ENCODE results near the gene C21orf58. TPM values are rescaled to one million over a fixed set of nuclear protein-coding genes. Genes with fewer than 3 reads are reported as not detected.

C21orf58 gene
- total RNA-seq, 8 experiments from 2014 or later: 0.92 to 15.3 (median 2.8) TPM

GRCh38 chr21:46350571-46350970 lies 26.9 kb upstream of the C21orf58 start:
- Histone ChIP-seq H3K27ac (no peak overlapping the region), H3K4me3 (no peak overlapping the region), H3K4me1 (replicated peaks in 1 of 2) (no peaks in the 10 kb centered on the region)
- ATAC-seq (replicated peaks in 6 of 8): no peak
- in situ Hi-C loops (cut with MboI; ENCODE audit: low pct_unique_long_range_greater_than_20kb in 2 of 9, low sequenced_read_pairs in 9 of 9, unreplicated experiment in 9 of 9): no loop called here
- WGBS, 10 experiments: 80 to 100% (median 93%) methylated on average over 1 to 4 of the region's 8 CpGs; no CpG with 5 or more reads in 2 of the 10 experiments

- 86 to 98% (median 95%) methylated on average over 3 to 13 of the region's 17 CpGs for WGBS, 10 experiments
- in situ Hi-C loops (cut with MboI; ENCODE audit: low pct_unique_long_range_greater_than_20kb in 2 of 9, low sequenced_read_pairs in 9 of 9, unreplicated experiment in 9 of 9): no loop called here
Measured at GRCh38 chr21:46349134-46349760, 25.6 kb upstream of the C21orf58 start.

GRCh38 chr21:46347791-46348381 lies 24.2 kb upstream of the C21orf58 start:
- ATAC-seq (replicated peaks in 6 of 8): peak in 2 of 8 experiments; percentile 68 to 81
- Histone ChIP-seq H3K4me1 (replicated peaks in 1 of 2) (no peaks in the 10 kb centered on the region), H3K27ac (no peak overlapping the region), H3K4me3 (no peak overlapping the region)
- in situ Hi-C loops (cut with MboI; ENCODE audit: low pct_unique_long_range_greater_than_20kb in 2 of 9, low sequenced_read_pairs in 9 of 9, unreplicated experiment in 9 of 9): no loop called here
- 93 to 100% (median 98%) methylated on average over 2 to 6 of the region's 12 CpGs; no CpG with 5 or more reads in 6 of the 10 experiments for WGBS, 10 experiments

More at GRCh38 chr21:46349134-46349760, 25.6 kb upstream of the C21orf58 start:
- no peak for ATAC-seq (replicated peaks in 6 of 8)
- H3K4me1 ChIP-seq (replicated peaks in 1 of 2): no peaks in the 10 kb centered on the region
- no peak overlapping the region for H3K27ac ChIP-seq
- no peak overlapping the region for H3K4me3 ChIP-seq

GRCh38 chr21:46347203-46347550 lies 23.5 kb upstream of the C21orf58 start:
- WGBS, 10 experiments: 82 to 100% (median 90%) methylated on average over 1 to 9 of the region's 10 CpGs; no CpG with 5 or more reads in 4 of the 10 experiments
- no peaks in the 10 kb centered on the region for H3K4me1 ChIP-seq (replicated peaks in 1 of 2)
- H3K4me3 ChIP-seq: no peak overlapping the region
- no peak overlapping the region for H3K27ac ChIP-seq
- no peak for ATAC-seq (replicated peaks in 6 of 8)
- in situ Hi-C loops (cut with MboI; ENCODE audit: low pct_unique_long_range_greater_than_20kb in 2 of 9, low sequenced_read_pairs in 9 of 9, unreplicated experiment in 9 of 9): no loop called here

GRCh38 chr21:46346296-46347202 lies 22.9 kb upstream of the C21orf58 start:
- Histone ChIP-seq H3K4me1 (replicated peaks in 1 of 2) (no peaks in the 10 kb centered on the region), H3K27ac (no peak overlapping the region), H3K4me3 (no peak overlapping the region)
- 75 to 100% (median 95%) methylated on average over 1 to 10 of the region's 34 CpGs; no CpG with 5 or more reads in 2 of the 10 experiments for WGBS, 10 experiments
- ATAC-seq (replicated peaks in 6 of 8): no peak
- in situ Hi-C loops (cut with MboI; ENCODE audit: low pct_unique_long_range_greater_than_20kb in 2 of 9, low sequenced_read_pairs in 9 of 9, unreplicated experiment in 9 of 9): no loop called here

- no peaks in the 10 kb centered on the region for H3K4me1 ChIP-seq (replicated peaks in 1 of 2)
- H3K27ac ChIP-seq: no peak overlapping the region
- ATAC-seq (replicated peaks in 6 of 8): no peak
- no peak overlapping the region for H3K4me3 ChIP-seq
- 67 to 100% (median 100%) methylated on average over 1 to 2 of the region's 14 CpGs; no CpG with 5 or more reads in 7 of the 10 experiments for WGBS, 10 experiments
- in situ Hi-C loops (cut with MboI; ENCODE audit: low pct_unique_long_range_greater_than_20kb in 2 of 9, low sequenced_read_pairs in 9 of 9, unreplicated experiment in 9 of 9): no loop called here
Measured at GRCh38 chr21:46345861-46346260, 22.2 kb upstream of the C21orf58 start.

- in situ Hi-C loops (cut with MboI; ENCODE audit: low pct_unique_long_range_greater_than_20kb in 2 of 9, low sequenced_read_pairs in 9 of 9, unreplicated experiment in 9 of 9): no loop called here
Measured at GRCh38 chr21:46344219-46344915, 20.7 kb upstream of the C21orf58 start.

GRCh38 chr21:46340998-46341397 lies 17.3 kb upstream of the C21orf58 start:
- ATAC-seq (replicated peaks in 6 of 8): no peak
- Histone ChIP-seq H3K27ac (no peak overlapping the region), H3K4me1 (replicated peaks in 1 of 2) (no peaks in the 10 kb centered on the region), H3K4me3 (no peak overlapping the region)
- 30 to 100% (median 95%) methylated on average over 1 to 6 of the region's 8 CpGs for WGBS, 10 experiments
- in situ Hi-C loops (cut with MboI; ENCODE audit: low pct_unique_long_range_greater_than_20kb in 2 of 9, low sequenced_read_pairs in 9 of 9, unreplicated experiment in 9 of 9): no loop called here

More at GRCh38 chr21:46344219-46344915, 20.7 kb upstream of the C21orf58 start:
- Histone ChIP-seq H3K4me1 (replicated peaks in 1 of 2) (no peaks in the 10 kb centered on the region), H3K27ac (no peak overlapping the region), H3K4me3 (no peak overlapping the region)
- WGBS, 10 experiments: 80 to 100% (median 95%) methylated on average over 1 to 7 of the region's 20 CpGs; no CpG with 5 or more reads in 5 of the 10 experiments
- no peak for ATAC-seq (replicated peaks in 6 of 8)

GRCh38 chr21:46336603-46337002 lies 12.9 kb upstream of the C21orf58 start:
- H3K4me3 ChIP-seq: no peak overlapping the region
- H3K4me1 ChIP-seq (replicated peaks in 1 of 2): no peaks in the 10 kb centered on the region
- H3K27ac ChIP-seq: no peak overlapping the region
- in situ Hi-C loops (cut with MboI; ENCODE audit: low pct_unique_long_range_greater_than_20kb in 2 of 9, low sequenced_read_pairs in 9 of 9, unreplicated experiment in 9 of 9): no loop called here
- peak in 1 of 8 experiments; percentile 90 for ATAC-seq (replicated peaks in 6 of 8)
- 92 to 100% (median 97%) methylated on average over 1 to 3 of the region's 3 CpGs; no CpG with 5 or more reads in 6 of the 10 experiments for WGBS, 10 experiments

GRCh38 chr21:46334351-46335140 lies 10.9 kb upstream of the C21orf58 start:
- ATAC-seq (replicated peaks in 6 of 8): no peak
- in situ Hi-C loops (cut with MboI; ENCODE audit: low pct_unique_long_range_greater_than_20kb in 2 of 9, low sequenced_read_pairs in 9 of 9, unreplicated experiment in 9 of 9): no loop called here
- WGBS, 10 experiments: 63 to 100% (median 88%) methylated on average over 2 to 7 of the region's 12 CpGs; no CpG with 5 or more reads in 4 of the 10 experiments
- H3K27ac ChIP-seq: no peak overlapping the region
- H3K4me1 ChIP-seq (replicated peaks in 1 of 2): no peaks in the 10 kb centered on the region
- H3K4me3 ChIP-seq: no peak overlapping the region

- ATAC-seq (replicated peaks in 6 of 8): no peak
- H3K27ac ChIP-seq: no peak overlapping the region
- in situ Hi-C loops (cut with MboI; ENCODE audit: low pct_unique_long_range_greater_than_20kb in 2 of 9, low sequenced_read_pairs in 9 of 9, unreplicated experiment in 9 of 9): no loop called here
- H3K4me3 ChIP-seq: no peak overlapping the region
- H3K4me1 ChIP-seq (replicated peaks in 1 of 2): peaks cover 3 to 7% of the 10 kb centered on the region in 2 donors
- WGBS, 10 experiments: 57 to 100% (median 100%) methylated on average over 1 of the region's 2 CpGs; no CpG with 5 or more reads in 4 of the 10 experiments
Measured at GRCh38 chr21:46329796-46330195, 6.1 kb upstream of the C21orf58 start.

- H3K27ac ChIP-seq: no peak overlapping the region
- no peak for ATAC-seq (replicated peaks in 6 of 8)
- H3K4me3 ChIP-seq: no peak overlapping the region
Measured at GRCh38 chr21:46328151-46328550, 4.5 kb upstream of the C21orf58 start.

More at GRCh38 chr21:46328151-46328550, 4.5 kb upstream of the C21orf58 start:
- H3K4me1 ChIP-seq (replicated peaks in 1 of 2): peaks cover 3 to 7% of the 10 kb centered on the region in 2 donors
- WGBS, 10 experiments: 0 to 78% (median 50%) methylated on average over 1 to 5 of the region's 5 CpGs; no CpG with 5 or more reads in 3 of the 10 experiments
- in situ Hi-C loops (cut with MboI; ENCODE audit: low pct_unique_long_range_greater_than_20kb in 2 of 9, low sequenced_read_pairs in 9 of 9, unreplicated experiment in 9 of 9): no loop called here

All from motor neuron (in vitro differentiated cells).